Common myeloid progenitor, CD34-positive (primary cell): ENCODE measurements around the gene ST3GAL5.

ENCODE experiments used
- CTCF ChIA-PET: fragments of 350-600 bp; sonication (Branson Sonifier 250); formaldehyde crosslinking; loops from one replicate; lab custom pipeline; 2021; ENCODE audit warnings: antibody characterized with exemption; lab: Charles Lee
- POLR2A ChIA-PET: fragments of 350-600 bp; sonication (Branson Sonifier 250); formaldehyde crosslinking; loops from one replicate; lab custom pipeline; 2021; ENCODE audit warnings: antibody characterized with exemption; lab: Charles Lee
- DNase-seq, 3 donors: peaks; one replicate each; pipeline versions ENCODE4 v3.0.0 to v3.0.0-alpha.2; 2013
- H3K27ac ChIP-seq, 2 experiments: 1 replicate in 1 of 2; 2 replicates in 1 of 2; pipeline ENCODE4 v1.7.0; 2013; ENCODE audit warnings: inconsistent platforms in 2 of 2, low read length in 2 of 2, mild to moderate bottlenecking in 2 of 2, low read depth in 1 of 2, moderate library complexity in 1 of 2; ENCODE audit not compliant: severe bottlenecking in 2 of 2, insufficient read depth in 1 of 2, poor library complexity in 1 of 2
- H3K27me3 ChIP-seq, 5 experiments: replicated peaks in 2 of 5; 1 replicate in 3 of 5; 2 replicates in 2 of 5; pipeline versions ENCODE4 v1.6.1 to v1.7.0; 2013; ENCODE audit warnings: low read length in 4 of 5, mild to moderate bottlenecking in 2 of 5, moderate library complexity in 2 of 5, inconsistent platforms in 1 of 5; ENCODE audit not compliant: insufficient read depth in 5 of 5, control insufficient read depth in 4 of 5
- H3K36me3 ChIP-seq, 4 experiments: 1 replicate in 2 of 4; 2 replicates in 2 of 4; pipeline versions ENCODE4 v1.6.1 to v1.7.0; 2013; ENCODE audit warnings: low read length in 3 of 4, control low read depth in 1 of 4, mild to moderate bottlenecking in 1 of 4; ENCODE audit not compliant: control insufficient read depth in 4 of 4, insufficient read depth in 4 of 4
- H3K4me1 ChIP-seq, 4 experiments: 1 replicate in 3 of 4; 2 replicates in 1 of 4; pipeline versions ENCODE4 v1.6.1 to v1.7.1; 2013; ENCODE audit warnings: low read length in 3 of 4, mild to moderate bottlenecking in 3 of 4, control low read depth in 1 of 4, inconsistent platforms in 1 of 4, moderate library complexity in 1 of 4; ENCODE audit not compliant: control insufficient read depth in 4 of 4, insufficient read depth in 4 of 4; ENCODE audit errors: control extremely low read depth in 1 of 4
- H3K4me3 ChIP-seq, 7 experiments: 1 replicate in 4 of 7; 2 replicates in 3 of 7; pipeline versions ENCODE4 v1.5.1 to v1.7.0; 2013; ENCODE audit warnings: mild to moderate bottlenecking in 7 of 7, low read length in 6 of 7, moderate library complexity in 6 of 7, inconsistent platforms in 2 of 7, low read depth in 2 of 7, control low read depth in 1 of 7; ENCODE audit not compliant: insufficient read depth in 4 of 7, control insufficient read depth in 1 of 7; ENCODE audit errors: extremely low read depth in 1 of 7
- H3K9me3 ChIP-seq, 5 experiments: 1 replicate in 4 of 5; 2 replicates in 1 of 5; pipeline versions ENCODE4 v1.6.1 to v1.7.1; 2013; ENCODE audit warnings: low read length in 4 of 5, mild to moderate bottlenecking in 2 of 5, inconsistent platforms in 1 of 5, low read depth in 1 of 5, moderate library complexity in 1 of 5; ENCODE audit not compliant: control insufficient read depth in 4 of 5, insufficient read depth in 2 of 5; ENCODE audit errors: control extremely low read depth in 1 of 5
- WGBS: methylation state at CpG from one replicate; pipeline ENCODE4 v1.1.5; 2013; ENCODE audit not compliant: insufficient coverage; 5-methylcytosine and 5-hydroxymethylcytosine counted together

The ST3GAL5 gene

DNA sequence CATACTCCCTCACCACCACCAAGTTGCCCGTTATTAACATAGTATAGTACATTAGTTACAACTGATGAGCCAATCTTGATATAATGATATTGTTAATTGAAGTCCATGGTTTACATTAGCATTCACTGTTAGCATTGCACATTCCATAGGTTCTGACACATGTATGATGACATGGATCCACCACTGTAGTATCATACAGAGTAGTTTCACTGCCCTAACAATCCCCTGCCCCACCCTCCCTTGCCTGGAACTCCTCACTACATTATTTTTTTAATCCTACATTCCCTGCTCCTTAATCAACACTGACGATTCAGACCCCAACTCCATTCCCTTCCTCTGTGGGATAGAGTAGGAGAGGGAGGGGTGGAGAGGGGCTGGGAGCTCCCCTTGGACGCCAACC is 20.2 kb upstream of the ST3GAL5 start:
- Histone ChIP-seq H3K27me3 (no peaks in the 10 kb centered on the region), H3K27ac (no peak overlapping the region), H3K9me3 (no peaks in the 10 kb centered on the region), H3K36me3 (no peaks in the 10 kb centered on the region), H3K4me1 (peaks cover 0 to 16% (median 8%) of the 10 kb centered on the region in 4 experiments), H3K4me3 (no peak overlapping the region)
- DNase-seq: no peak
- ChIA-PET CTCF (interaction anchor here (1.0 to 1.5 kb wide), 3 partner anchors 19 to 96 kb away, joined by 3 to 5 read pairs (median 3); no protein-coding TSS in a partner anchor), POLR2A (no interaction called here)
- WGBS: no CpG with 5 or more reads among the region's 3 CpGs

DNA sequence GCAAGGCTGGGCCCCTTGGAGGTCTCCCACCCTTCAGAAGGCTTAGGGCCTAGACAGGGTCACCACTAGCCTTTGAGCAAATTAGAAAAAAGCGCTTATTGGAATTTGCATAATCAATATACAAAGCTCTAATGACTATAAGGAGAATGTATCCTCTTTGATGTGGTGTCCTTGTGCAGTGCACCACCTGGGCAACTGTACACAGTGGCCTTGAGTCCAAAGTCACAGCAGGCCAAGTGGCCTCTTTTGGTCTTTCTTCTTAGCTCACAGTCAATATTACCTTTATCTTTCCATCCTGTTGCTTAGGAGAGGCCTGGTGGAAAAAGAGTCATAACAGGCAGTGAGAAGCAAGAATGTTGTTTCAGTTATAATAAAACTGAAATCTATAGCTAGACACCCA is 19.7 kb upstream of the ST3GAL5 start:
- Histone ChIP-seq H3K4me3 (no peak overlapping the region), H3K36me3 (no peaks in the 10 kb centered on the region), H3K27me3 (no peaks in the 10 kb centered on the region), H3K27ac (no peak overlapping the region), H3K4me1 (peaks cover 0 to 16% (median 8%) of the 10 kb centered on the region in 4 experiments), H3K9me3 (no peaks in the 10 kb centered on the region)
- ChIA-PET POLR2A (interaction anchor here (0.5 kb wide), 1 partner anchor 73 kb away, joined by 4 read pairs; no protein-coding TSS in a partner anchor), CTCF (interaction anchor here (1.0 to 1.5 kb wide), 4 partner anchors 10 to 95 kb away, joined by 3 to 5 read pairs (median 3); no protein-coding TSS in a partner anchor)
- no CpG with 5 or more reads among the region's 1 CpG for WGBS
- no peak for DNase-seq

DNA sequence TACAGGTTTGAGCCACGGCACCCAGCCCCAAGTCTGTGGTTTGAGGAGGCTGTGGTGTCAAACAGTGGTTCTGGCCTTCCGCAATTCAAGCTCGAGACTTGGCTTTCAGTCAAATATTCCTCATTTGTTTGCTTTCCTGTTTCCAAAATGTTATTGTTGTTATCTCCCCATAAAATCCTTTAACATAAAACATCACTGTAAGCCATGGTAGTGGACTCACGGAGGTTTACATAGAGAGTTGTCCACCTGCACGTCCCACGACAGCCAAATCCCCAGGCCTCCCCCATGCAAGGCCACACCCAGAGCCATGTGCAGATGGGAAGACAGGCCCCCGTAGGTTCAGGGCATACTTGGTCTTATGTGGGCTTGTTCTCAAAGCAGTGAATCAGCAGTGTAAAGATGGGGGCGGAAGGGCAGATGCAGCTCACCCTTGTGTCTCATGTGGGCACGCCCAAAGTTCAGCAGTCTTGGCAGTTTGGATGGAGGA is 18.9 kb upstream of the ST3GAL5 start:
- no peak overlapping the region for H3K4me3 ChIP-seq
- H3K27ac ChIP-seq: no peak overlapping the region
- ChIA-PET CTCF (interaction anchor here (1.1 to 1.5 kb wide), 3 partner anchors 11 to 94 kb away, joined by 3 to 5 read pairs (median 3); no protein-coding TSS in a partner anchor), POLR2A (interaction anchor here (0.5 to 0.6 kb wide), 2 partner anchors 72 to 87 kb away, joined by 3 to 4 read pairs; no protein-coding TSS in a partner anchor)
- no peaks in the 10 kb centered on the region for H3K36me3 ChIP-seq
- peak in 2 of 3 donors; percentile 34 to 78 for DNase-seq
- 63% methylated on average over 7 of the region's 9 CpGs for WGBS
- no peaks in the 10 kb centered on the region for H3K9me3 ChIP-seq
- H3K4me1 ChIP-seq: peaks cover 0 to 16% (median 8%) of the 10 kb centered on the region in 4 experiments
- H3K27me3 ChIP-seq: no peaks in the 10 kb centered on the region

DNA sequence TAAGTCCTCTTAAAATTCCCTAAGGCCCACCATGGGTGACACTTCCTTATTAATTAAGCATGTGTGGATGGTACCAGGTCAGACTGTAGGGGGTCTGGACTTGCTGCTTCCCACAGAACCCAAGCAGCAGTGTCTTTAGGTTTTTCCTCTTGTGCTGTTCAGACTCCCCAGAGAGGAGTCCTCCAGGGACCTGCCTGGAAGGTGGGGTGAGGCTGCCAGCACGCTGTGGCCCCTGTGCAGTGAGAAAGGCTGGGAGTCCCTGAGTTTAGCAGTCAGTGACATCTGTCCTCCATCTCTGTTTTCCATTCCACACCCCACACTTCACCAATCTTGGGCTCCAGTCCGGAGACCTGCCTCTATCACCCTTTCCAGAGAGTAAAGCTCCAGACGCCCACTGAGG is 18.0 kb upstream of the ST3GAL5 start:
- H3K36me3 ChIP-seq: no peaks in the 10 kb centered on the region
- ChIA-PET POLR2A (no interaction called here), CTCF (no interaction called here)
- no peaks in the 10 kb centered on the region for H3K9me3 ChIP-seq
- peaks cover 0 to 16% (median 7%) of the 10 kb centered on the region in 4 experiments for H3K4me1 ChIP-seq
- no peak overlapping the region for H3K27ac ChIP-seq
- no peak for DNase-seq
- no peaks in the 10 kb centered on the region for H3K27me3 ChIP-seq
- no peak overlapping the region for H3K4me3 ChIP-seq
- WGBS: no CpG with 5 or more reads among the region's 3 CpGs

DNA sequence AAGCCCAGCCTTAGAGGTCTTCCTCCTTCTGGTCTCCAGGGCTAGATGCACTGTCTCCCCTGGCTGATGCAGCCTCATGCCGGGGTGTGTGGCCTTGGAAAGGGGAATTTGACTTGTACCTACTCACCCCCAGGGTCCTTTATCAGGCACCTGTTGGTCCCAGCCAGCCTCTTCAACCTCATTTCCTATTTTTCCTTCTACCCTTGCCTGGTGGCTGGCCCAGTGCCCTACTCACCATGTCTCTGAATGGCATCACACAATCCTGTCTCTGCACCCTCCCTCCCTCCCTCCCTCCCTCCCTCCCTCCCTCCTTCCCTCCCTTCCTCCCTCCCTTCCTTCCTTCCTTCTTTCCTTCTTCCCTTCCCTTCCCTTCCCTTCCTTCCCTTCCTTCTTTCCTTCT is 17.1 kb upstream of the ST3GAL5 start:
- no peaks in the 10 kb centered on the region for H3K36me3 ChIP-seq
- peaks cover 0 to 16% (median 5%) of the 10 kb centered on the region in 4 experiments for H3K4me1 ChIP-seq
- ChIA-PET POLR2A (no interaction called here), CTCF (no interaction called here)
- 100% methylated on average over 1 of the region's 1 CpG for WGBS
- DNase-seq: no peak
- no peaks in the 10 kb centered on the region for H3K9me3 ChIP-seq
- H3K27ac ChIP-seq: no peak overlapping the region
- H3K27me3 ChIP-seq: no peaks in the 10 kb centered on the region
- H3K4me3 ChIP-seq: no peak overlapping the region

DNA sequence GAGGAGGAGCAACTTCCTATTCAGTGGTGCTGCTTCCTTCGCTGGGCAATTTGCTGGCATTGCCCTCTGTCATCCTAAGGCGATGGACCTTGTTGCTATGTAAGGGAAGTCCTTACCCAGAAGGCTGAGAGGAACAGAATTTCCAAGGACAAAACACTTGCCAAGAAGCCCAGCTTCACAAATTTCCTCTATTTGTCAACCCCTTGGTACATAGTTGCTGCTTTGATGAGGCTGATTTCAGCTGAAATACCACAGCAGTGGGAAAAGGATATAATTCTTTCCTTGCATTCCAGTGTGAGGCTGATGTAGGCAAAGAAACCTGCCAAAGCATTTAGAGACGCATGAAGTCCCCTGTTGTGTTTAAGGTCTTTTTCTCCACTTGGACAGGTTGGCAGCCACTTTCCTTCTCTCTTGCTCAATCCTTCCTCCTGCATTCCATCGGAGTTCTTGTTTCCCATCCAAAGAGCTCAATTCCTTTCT is 16.4 kb upstream of the ST3GAL5 start:
- WGBS: 69% methylated on average over 3 of the region's 4 CpGs
- H3K9me3 ChIP-seq: no peaks in the 10 kb centered on the region
- ChIA-PET CTCF (interaction anchor here (2.2 kb wide), 1 partner anchor 14 kb away, joined by 6 read pairs; no protein-coding TSS in a partner anchor), POLR2A (no interaction called here)
- H3K4me3 ChIP-seq: no peak overlapping the region
- H3K36me3 ChIP-seq: no peaks in the 10 kb centered on the region
- H3K4me1 ChIP-seq: peaks cover 0 to 16% (median 3%) of the 10 kb centered on the region in 4 experiments
- no peak for DNase-seq
- no peaks in the 10 kb centered on the region for H3K27me3 ChIP-seq
- H3K27ac ChIP-seq: no peak overlapping the region

DNA sequence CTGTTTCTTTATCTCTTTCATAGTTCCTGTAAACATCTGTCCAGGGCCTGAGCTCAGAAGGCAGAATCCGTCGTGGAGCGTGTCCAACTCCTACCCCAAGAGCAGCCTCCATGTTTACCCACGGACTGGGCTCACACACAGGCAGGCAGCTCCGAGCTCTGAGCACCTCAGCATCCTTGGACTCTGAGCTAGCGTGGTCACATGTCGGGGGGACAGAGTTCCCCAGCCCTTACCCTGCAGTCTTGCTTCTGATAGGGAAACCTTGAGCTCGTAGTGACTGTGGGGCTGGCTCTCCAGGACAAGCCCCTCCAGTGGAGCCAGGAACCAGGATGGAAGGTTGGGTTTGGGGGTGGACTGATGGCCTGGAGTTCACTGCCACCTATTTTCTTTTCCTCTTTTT is 15.1 kb upstream of the ST3GAL5 start:
- Histone ChIP-seq H3K9me3 (no peaks in the 10 kb centered on the region), H3K27ac (no peak overlapping the region), H3K4me3 (no peak overlapping the region), H3K36me3 (no peaks in the 10 kb centered on the region), H3K4me1 (peaks cover 0 to 16% (median 3%) of the 10 kb centered on the region in 4 experiments), H3K27me3 (no peaks in the 10 kb centered on the region)
- no peak for DNase-seq
- 95% methylated on average over 7 of the region's 8 CpGs for WGBS
- POLR2A ChIA-PET: no interaction called here
- CTCF ChIA-PET: interaction anchor here (0.6 to 2.2 kb wide), 5 partner anchors 10 to 690 kb away, joined by 3 to 6 read pairs (median 3); no protein-coding TSS in a partner anchor
